Thymus (tissue), 11 donors: ENCODE results near the gene SEMA3B. TPM values are rescaled to one million over a fixed set of nuclear protein-coding genes. Genes with fewer than 3 reads are reported as not detected.
A peak's percentile ranks its signal among the peaks of the same experiment; 100 is the strongest.

Experiments
- DNase-seq, 9 donors: peaks; one replicate each; pipeline ENCODE4 v3.0.0-alpha.2; 2013; ENCODE audit warnings: low spot score in 9 of 9, low read depth in 6 of 9, missing footprints in 1 of 9
- H3K27ac ChIP-seq, 2 donors: one replicate each; pipeline ENCODE4 v1.5.1; 2013; ENCODE audit warnings: control low read depth in 1 of 2, low read depth in 1 of 2, low read length in 1 of 2, mild to moderate bottlenecking in 1 of 2, moderate library complexity in 1 of 2
- H3K27me3 ChIP-seq, 2 donors: one replicate each; pipeline ENCODE4 v1.5.1; 2013; ENCODE audit warnings: low read length in 1 of 2; ENCODE audit not compliant: control insufficient read depth in 2 of 2, insufficient read depth in 1 of 2
- H3K36me3 ChIP-seq, 2 donors: one replicate each; pipeline ENCODE4 v1.5.1; 2013; ENCODE audit warnings: low read length in 1 of 2, mild to moderate bottlenecking in 1 of 2, moderate library complexity in 1 of 2; ENCODE audit not compliant: control insufficient read depth in 2 of 2, insufficient read depth in 2 of 2
- H3K4me1 ChIP-seq, 2 donors: one replicate each; pipeline ENCODE4 v1.5.1; 2013; ENCODE audit warnings: low read length in 2 of 2; ENCODE audit not compliant: control insufficient read depth in 2 of 2, insufficient read depth in 2 of 2
- H3K4me3 ChIP-seq, 2 donors: one replicate each; pipeline ENCODE4 v1.5.1; 2013; ENCODE audit warnings: low read length in 2 of 2, control low read depth in 1 of 2, mild to moderate bottlenecking in 1 of 2
- H3K9me3 ChIP-seq, 2 donors: one replicate each; pipeline ENCODE4 v1.5.1; 2013; ENCODE audit warnings: low read length in 1 of 2, mild to moderate bottlenecking in 1 of 2; ENCODE audit not compliant: control insufficient read depth in 2 of 2, insufficient read depth in 1 of 2
- WGBS: extraction: QIAGEN DNeasy Blood & Tissue Kit; methylation state at CpG from one replicate; pipeline ENCODE4 v1.1.7; 2013; 5-methylcytosine and 5-hydroxymethylcytosine counted together
- polyA plus RNA-seq: library from polyadenylated mRNA; stranded (reverse); fragments of 200-250 nt; gene quantifications from one replicate; pipeline ENCODE4 v1.2.3, GENCODE V29; 2013
- total RNA-seq: library from RNA; stranded (reverse); fragments of 120-200 nt; gene quantifications from one replicate; pipeline ENCODE4 v1.2.4, GENCODE V29; 2013
- donor health status: healthy.

Gene SEMA3B
- total and polyA plus RNA-seq, 2 donors: 0.66 to 4.8 TPM

DNA sequence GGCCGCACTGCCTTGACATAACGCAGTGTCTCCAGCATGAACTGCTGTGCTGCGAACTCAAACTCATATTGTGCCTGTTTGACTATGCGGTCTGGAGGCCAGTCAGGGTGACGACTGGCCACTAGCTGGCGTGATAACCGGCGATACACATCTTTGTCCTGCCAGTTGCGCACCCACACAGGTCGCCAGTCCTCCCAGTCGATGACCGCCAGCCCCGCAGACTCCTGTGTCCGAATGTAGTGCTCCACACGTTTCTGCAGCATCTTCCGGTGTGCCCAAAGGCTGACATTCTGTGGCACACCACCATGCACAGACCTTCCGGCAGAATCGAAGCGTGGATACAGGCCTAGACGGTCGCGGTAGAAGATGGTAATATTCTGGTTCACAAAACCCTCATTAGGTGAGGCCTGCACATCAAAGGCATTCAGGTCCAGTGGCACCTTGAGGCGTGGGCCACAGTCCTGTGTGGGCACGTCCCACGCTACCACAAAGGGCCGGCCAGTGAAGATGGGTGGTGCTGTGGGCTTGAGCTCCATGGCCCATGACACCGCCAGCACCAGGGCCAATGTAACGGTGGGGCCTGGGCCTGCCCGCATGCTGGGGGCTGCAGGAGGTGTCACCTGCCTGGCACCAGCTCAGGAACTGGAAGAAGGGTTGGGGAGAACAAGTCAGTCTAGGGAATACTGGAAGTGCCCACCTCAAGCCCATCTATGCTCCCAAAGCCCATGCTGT, 51.1 kb downstream of the SEMA3B start:
- H3K9me3 ChIP-seq: no peaks in the 10 kb centered on the region
- no peak for DNase-seq
- H3K27ac ChIP-seq: no peak overlapping the region
- 98% methylated on average over 29 of the region's 29 CpGs for WGBS
- H3K4me3 ChIP-seq: peak overlapping the region; percentile 71 to 75
- H3K4me1 ChIP-seq: peaks cover 8 to 30% of the 10 kb centered on the region in 2 donors
- H3K27me3 ChIP-seq: no peaks in the 10 kb centered on the region
- H3K36me3 ChIP-seq: peaks cover 5 to 7% of the 10 kb centered on the region in 2 donors

DNA sequence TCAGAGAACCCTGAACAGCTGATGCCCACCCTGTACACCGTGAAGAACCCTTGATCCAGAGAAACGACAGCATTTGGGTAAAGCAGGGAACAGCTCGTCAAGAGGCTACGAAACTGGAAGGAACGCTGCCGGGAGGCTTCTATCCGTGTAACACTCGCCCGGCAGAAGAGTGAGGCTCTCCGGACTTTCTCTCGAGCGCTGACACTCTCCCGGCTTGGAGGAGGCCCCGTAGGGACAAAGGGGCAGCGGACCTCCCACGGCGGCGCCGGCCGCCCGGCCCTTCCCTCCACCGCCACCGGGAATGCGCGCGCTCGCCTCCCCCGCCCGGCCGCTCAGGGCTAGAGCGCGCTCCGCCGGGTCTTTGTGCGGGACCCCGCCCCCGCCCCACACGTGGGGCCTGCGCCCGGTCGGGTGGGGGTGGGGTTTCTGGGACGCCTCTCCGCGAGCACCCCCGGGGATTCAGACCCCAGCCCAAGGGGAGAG, 51.9 kb downstream of the SEMA3B start:
- no peaks in the 10 kb centered on the region for H3K9me3 ChIP-seq
- DNase-seq: peak in 6 of 9 donors; percentile 67 to 86 (median 78)
- peak overlapping the region; percentile 71 to 75 for H3K4me3 ChIP-seq
- H3K4me1 ChIP-seq: peaks cover 8 to 30% of the 10 kb centered on the region in 2 donors
- peak overlapping the region in 1 of 2 donors; percentile 44 for H3K27ac ChIP-seq
- H3K36me3 ChIP-seq: peaks cover 13 to 14% of the 10 kb centered on the region in 2 donors
- under 1% methylated on average over 45 of the region's 45 CpGs for WGBS
- no peaks in the 10 kb centered on the region for H3K27me3 ChIP-seq

DNA sequence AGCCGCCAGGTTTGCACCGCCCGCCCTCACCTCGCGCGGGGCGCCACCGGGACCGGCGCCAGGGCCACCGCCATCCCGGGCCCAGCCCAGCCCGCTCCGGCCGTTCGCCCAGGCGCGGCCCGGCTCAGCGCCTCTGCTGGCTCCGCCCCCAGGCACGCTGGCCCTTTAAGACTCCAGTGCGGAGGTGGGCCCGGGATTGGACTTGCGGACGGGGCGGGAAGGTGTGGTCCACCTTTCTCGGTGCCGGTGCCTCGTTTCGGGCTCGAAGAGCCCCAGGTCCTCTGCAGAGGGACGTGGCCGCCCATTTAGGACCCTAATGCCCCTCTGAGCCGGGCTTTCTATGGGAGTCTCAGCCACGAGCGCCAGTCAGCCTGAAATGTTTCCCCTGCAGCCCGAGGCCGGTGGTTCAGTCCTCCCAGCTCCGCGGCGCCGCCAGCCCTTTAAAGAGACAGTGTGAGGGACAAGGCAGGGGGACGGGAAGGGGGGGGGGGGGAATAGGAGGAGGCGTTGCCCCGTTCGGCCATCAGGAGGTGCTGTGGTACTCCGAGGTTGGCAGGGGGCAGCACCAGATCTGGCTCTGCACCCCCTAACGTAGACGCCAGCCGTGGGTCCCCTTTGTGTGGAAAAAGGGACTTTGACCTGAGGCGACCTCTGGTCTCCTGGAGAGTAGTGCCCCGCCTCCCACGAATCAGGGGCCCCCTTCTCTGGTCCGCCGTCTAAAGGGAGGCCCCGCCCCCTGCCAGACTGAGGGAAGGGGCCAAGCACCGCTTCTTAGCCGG, 52.6 kb downstream of the SEMA3B start:
- peak in 7 of 9 donors; percentile 76 to 93 (median 81) for DNase-seq
- WGBS: 2% methylated on average over 59 of the region's 59 CpGs
- Histone ChIP-seq H3K27me3 (no peaks in the 10 kb centered on the region), H3K9me3 (no peaks in the 10 kb centered on the region), H3K27ac (peak overlapping the region; percentile 44 to 80), H3K36me3 (peaks cover 18 to 20% of the 10 kb centered on the region in 2 donors), H3K4me1 (peaks cover 8 to 30% of the 10 kb centered on the region in 2 donors), H3K4me3 (peak overlapping the region; percentile 71 to 75)

DNA sequence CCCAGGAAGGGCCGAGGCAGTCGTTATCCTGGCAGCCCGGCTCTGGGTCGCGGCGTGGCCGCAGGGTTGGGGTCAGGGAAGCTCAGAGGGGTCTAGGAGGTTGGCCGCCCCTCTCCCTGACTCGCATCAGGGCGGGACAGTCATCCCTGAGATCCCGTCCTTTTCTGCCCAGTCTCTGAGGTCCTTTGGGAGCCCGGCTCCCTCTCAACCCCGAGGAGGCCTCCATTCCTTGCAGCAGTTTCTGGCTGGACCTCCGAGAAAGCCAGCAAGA, 53.1 kb downstream of the SEMA3B start:
- no peaks in the 10 kb centered on the region for H3K9me3 ChIP-seq
- no peak for DNase-seq
- peak overlapping the region; percentile 71 to 75 for H3K4me3 ChIP-seq
- WGBS: 56% methylated on average over 14 of the region's 14 CpGs
- peaks cover 9 to 33% of the 10 kb centered on the region in 2 donors for H3K4me1 ChIP-seq
- H3K27me3 ChIP-seq: no peaks in the 10 kb centered on the region
- H3K36me3 ChIP-seq: peaks cover 18 to 20% of the 10 kb centered on the region in 2 donors
- H3K27ac ChIP-seq: no peak overlapping the region

DNA sequence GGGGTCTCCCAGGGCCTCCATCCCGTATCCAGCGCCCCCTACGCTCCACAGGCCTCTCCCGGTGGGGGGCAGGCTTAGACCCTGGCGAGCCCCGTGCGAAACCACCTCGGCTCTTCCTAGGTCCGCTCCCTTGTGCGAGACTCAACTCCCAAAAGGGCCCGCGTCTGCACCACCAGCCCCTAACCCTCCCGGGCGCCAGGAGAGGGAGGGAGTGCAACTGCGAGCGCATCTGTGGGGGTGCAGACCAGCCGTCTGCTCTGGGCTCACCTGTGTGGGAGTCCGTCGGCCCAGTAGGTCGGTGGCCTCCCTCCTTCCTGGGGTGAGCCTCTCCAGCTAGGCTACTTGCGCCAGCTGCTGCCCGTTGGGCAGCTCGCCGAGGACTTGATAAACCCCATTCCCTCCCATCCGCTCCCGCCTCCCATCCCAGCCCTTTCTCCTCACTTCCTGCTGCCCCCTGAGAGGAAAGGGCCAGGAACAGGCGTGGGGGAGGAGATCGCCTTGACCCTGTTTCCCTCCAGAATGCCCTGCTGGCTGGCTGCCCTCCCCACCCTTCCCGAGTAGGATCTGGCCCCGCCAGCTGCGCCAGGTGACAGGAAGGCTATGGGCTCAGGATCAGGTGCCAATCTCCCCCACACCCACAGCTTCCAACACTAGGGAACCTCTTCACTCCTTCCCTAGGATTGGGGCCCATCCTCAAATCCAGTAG, 53.6 kb downstream of the SEMA3B start, which contains the start of gene HYAL2:
Gene HYAL2, minus strand, starts transcription at position 360 of the 706 bp plus-strand sequence. CDS start 2,256 bp downstream, outside the sequence.
- H3K36me3 ChIP-seq: peaks cover 18 to 20% of the 10 kb centered on the region in 2 donors

DNA sequence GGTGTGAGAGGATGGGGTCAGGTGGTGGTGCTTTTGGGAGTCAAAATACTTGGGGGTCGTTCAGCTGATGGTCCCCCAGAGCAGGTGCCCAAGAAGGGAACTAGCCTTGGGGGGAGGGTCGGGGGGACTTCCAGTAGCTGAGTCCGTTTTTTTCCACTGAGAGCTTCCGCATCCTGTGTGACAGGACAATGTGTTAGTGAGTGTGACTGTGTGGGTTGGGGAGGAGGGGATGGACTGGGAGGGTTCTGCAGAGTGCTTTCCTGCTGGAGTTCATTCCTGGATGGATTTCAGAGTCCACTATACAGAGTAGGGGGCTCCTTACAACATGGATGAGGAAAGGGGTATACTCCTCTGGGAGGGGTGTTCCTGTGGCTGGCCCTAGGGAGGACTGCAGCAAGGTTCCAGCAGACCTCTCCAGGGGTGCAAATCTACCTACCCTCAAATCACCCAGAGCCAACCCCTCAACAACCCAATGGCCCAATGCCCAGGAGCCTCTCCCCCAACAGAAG, 54.2 kb downstream of the SEMA3B start:
- Histone ChIP-seq H3K4me1 (peaks cover 14 to 40% of the 10 kb centered on the region in 2 donors), H3K27me3 (no peaks in the 10 kb centered on the region), H3K27ac (peak overlapping the region in 1 of 2 donors; percentile 22), H3K9me3 (peaks cover 0 to 2% of the 10 kb centered on the region in 2 donors), H3K36me3 (peaks cover 18 to 20% of the 10 kb centered on the region in 2 donors), H3K4me3 (no peak overlapping the region)
- DNase-seq: no peak
- 82% methylated on average over 4 of the region's 4 CpGs for WGBS

More for the DNA sequence above, 53.6 kb downstream of the SEMA3B start, which contains the start of gene HYAL2:
- no peaks in the 10 kb centered on the region for H3K9me3 ChIP-seq
- H3K27ac ChIP-seq: peak within 1 kb of the TSS in 1 of 2 donors; percentile 80
- DNase-seq: no peak
- H3K4me3 ChIP-seq: peak within 1 kb of the TSS; percentile 71 to 75
- peaks cover 14 to 38% of the 10 kb centered on the region in 2 donors for H3K4me1 ChIP-seq
- H3K27me3 ChIP-seq: no peaks in the 10 kb centered on the region
- 83% methylated on average over 31 of the region's 31 CpGs for WGBS

DNA sequence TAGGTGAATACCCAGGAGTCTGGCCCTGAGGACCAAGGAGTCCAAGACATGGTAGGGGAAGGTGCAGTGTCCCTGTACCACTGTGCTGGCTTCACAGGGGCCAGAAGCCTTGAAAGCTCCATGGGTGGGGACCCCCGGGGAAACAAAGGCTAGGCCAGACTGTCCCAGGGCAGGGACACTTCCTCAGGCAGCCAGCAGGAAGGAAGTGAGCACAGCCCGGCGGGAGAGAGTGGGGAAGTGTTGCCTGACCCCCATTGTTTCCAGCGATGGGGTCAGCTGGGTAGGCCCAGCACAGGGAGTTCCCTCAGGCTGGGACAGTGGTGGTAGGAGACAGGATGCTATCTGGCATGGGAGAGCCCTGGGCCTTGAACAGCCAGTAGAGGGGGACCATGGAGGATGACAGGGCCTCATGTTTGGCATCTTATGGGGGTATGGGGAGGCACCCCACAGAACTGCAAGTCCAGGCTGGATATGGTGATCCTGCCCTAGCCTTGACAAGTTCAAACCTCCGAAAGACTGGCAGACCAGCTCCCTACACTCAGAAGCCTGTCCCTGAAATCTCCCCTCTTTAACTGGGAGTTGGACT, 54.8 kb downstream of the SEMA3B start:
- Histone ChIP-seq H3K4me1 (peaks cover 14 to 46% of the 10 kb centered on the region in 2 donors), H3K36me3 (peaks cover 18 to 20% of the 10 kb centered on the region in 2 donors), H3K9me3 (peaks cover 0 to 4% of the 10 kb centered on the region in 2 donors), H3K27me3 (no peaks in the 10 kb centered on the region), H3K27ac (peak overlapping the region in 1 of 2 donors; percentile 37), H3K4me3 (no peak overlapping the region)
- 82% methylated on average over 5 of the region's 5 CpGs for WGBS
- no peak for DNase-seq

DNA sequence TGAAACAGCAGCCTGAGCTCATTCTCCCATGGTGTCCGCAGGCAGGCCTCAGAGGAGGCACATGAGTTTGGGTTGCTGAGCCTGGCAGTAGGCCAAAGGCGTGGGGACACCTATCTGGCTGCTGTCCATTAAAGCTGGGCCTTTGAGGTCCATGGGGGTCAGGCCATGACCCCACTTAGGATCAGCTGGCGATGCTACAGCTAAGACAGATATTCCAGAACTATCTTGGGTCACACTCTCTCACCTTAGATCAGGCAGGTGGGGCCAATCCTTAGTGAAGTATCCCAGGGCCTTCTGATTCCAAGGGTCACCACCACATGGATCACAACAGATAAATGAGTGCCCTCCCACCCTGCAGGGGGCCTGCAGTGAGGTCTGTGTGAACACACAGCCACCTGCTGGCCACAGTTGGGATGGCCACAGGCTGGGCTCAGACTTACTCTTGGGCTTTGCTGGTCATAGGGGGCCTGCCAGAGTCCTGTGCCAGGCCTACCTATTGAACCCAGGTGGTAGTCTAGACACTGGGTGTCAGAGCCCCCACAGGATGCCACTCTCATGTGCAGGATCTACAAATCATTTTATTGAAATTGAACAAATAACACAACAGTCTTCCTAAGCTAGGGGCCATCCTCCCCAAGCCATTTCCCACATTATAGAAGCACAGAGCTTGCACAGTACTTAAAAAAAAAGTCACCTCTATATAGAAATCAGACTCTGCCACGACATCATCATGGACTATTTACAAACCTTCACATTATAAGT, 55.6 kb downstream of the SEMA3B start:
- peaks cover 19 to 23% of the 10 kb centered on the region in 2 donors for H3K36me3 ChIP-seq
- H3K9me3 ChIP-seq: peaks cover 0 to 4% of the 10 kb centered on the region in 2 donors
- H3K4me1 ChIP-seq: peaks cover 14 to 40% of the 10 kb centered on the region in 2 donors
- H3K27me3 ChIP-seq: no peaks in the 10 kb centered on the region
- peak in 2 of 9 donors; percentile 60 to 61 for DNase-seq
- H3K27ac ChIP-seq: peak overlapping the region in 1 of 2 donors; percentile 37
- H3K4me3 ChIP-seq: no peak overlapping the region
- WGBS: 74% methylated on average over 4 of the region's 4 CpGs
